ENCODE measurements around the gene FCN3.
A peak's percentile ranks its signal among the peaks of the same experiment; 100 is the strongest.

FCN3 gene

DNA sequence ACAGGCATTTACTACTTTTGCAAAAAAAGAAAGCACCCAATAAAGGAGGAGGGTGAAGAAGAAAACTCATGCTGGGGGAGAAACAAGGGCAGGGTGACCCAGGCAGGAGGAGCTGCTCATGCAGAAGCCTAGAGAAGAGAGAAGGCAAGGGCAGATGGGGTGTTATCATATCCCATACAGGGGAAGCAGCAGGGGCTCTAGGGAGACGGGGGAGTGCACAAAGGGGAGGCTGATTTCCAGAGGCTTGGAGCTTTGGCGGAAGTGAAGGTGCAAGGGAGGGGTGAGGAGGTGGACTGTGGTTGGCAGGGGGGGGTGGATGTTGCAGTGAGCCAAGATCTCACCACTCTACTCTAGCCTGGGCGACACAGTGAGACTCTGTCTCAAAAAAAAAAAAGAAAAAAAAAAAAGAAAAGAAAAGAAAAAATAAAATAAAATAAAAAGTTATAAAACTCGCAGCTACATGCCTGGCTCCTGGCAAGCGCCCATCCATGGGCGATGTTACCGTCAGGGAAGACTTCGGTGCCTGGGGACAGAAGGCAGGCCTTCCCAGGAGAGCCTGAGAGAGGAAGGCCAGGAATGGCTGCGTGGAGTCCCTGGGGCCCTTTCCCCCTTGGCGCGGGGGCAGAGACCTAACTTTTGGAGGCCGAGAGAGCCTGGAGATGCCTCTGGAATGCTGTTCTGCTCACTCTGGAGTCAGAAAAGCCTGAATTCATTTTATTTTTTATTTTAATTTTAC, 3.3 kb upstream of the FCN3 start:
- TF ChIP-seq, protein P1, sequence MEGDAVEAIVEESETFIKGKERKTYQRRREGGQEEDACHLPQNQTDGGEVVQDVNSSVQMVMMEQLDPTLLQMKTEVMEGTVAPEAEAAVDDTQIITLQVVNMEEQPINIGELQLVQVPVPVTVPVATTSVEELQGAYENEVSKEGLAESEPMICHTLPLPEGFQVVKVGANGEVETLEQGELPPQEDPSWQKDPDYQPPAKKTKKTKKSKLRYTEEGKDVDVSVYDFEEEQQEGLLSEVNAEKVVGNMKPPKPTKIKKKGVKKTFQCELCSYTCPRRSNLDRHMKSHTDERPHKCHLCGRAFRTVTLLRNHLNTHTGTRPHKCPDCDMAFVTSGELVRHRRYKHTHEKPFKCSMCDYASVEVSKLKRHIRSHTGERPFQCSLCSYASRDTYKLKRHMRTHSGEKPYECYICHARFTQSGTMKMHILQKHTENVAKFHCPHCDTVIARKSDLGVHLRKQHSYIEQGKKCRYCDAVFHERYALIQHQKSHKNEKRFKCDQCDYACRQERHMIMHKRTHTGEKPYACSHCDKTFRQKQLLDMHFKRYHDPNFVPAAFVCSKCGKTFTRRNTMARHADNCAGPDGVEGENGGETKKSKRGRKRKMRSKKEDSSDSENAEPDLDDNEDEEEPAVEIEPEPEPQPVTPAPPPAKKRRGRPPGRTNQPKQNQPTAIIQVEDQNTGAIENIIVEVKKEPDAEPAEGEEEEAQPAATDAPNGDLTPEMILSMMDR (IDR thresholded peaks at IDR 0.05; ENCODE audit: control insufficient read depth, extremely low read depth, insufficient read depth), result no peak
- no peak overlapping the region for H3K4me3 ChIP-seq (ENCODE audit: low read depth, low read length)
- DNase-seq (ENCODE audit: low read depth), result no peak

DNA sequence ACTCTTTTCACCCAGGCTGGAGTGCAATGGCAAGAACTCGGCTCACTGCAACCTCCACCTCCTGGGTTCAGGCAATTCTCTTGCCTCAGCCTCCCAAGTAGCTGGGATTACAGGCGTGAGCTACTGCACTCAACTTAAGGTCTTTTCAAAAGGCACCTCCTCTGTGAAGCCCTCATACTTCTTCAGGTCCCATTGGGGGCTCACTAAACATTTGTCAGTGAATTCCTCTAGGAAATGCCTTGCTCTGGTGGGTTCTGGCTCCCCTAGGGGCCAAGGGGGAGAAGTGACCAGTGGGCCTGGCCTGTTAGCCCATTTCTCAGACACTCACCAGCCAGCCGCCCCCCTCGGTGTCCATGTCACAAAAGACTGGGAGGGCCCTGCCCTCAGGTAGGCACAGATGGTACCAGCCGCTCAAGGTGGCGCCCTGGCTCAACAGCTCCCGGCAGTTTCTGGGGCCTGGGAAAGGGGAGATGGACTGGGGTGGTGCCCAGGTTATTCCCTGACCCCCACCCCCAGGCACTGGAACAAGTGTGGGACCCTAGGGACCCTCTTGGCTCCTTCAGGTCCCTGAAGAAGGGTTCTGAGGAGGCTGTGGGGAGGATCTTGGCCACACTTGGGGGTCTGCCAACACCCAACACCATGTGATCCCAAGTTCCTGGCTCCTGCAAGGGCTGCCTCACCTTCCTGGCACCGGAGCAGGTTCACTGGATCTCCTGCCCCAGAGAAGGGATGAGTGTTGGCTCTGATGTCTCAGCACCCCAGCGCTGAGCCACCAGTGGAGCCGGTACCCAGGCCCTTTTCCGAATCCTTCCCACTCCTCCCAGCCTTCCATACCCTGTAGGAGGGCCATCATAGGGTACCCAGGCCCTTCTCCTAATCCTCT, 1.6 kb downstream of the FCN3 start:
- no peak for DNase-seq (ENCODE audit: low read depth)
- H3K4me3 ChIP-seq (ENCODE audit: low read depth, low read length), result no peak overlapping the region
- TF ChIP-seq, protein P1 (IDR thresholded peaks at IDR 0.05; ENCODE audit: control insufficient read depth, extremely low read depth, insufficient read depth), result peak; percentile 7; the same call in 1 of the 2 replicates

DNA sequence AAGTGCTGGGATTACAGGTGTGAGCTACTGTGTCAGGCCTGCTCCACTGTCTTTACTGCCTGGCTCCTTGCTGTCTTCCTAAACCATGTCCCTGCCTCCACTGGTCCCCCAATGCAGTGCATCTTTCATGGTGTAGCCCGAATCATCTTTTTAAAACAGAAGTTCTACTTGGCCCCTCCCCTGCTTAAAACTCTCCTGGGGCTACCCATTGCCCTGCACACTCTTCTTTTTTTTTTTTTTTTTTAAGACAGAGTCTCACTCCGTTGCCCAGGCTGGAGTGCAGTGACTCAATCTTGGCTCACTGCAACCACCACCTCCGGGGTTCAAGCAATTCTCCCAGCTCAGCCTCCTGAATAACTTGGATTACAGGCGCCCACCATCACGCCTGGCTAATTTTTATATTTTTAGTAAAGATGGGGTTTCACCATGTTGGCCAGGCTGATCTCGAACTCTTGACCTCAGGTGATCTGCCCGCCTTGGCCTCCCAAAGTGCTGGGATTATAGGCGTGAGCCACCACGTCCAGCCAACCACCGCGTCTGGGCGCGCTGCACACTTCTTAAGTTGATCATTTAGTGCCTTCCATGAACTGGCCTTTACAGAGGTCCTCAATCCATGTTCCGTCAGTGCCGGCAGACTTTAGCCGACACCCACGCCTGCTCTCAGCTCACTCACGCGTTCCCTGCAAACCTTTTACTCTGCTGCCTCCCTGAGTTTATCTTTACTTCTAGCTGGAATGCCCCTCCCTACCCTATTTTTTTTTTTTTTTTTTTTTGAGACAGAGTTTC, 2.4 kb downstream of the FCN3 start:
- TF ChIP-seq, protein P1 (IDR thresholded peaks at IDR 0.05; ENCODE audit: control insufficient read depth, extremely low read depth, insufficient read depth), result no peak
- H3K4me3 ChIP-seq (ENCODE audit: low read depth, low read length), result no peak overlapping the region
- no peak for DNase-seq (ENCODE audit: low read depth)

DNA sequence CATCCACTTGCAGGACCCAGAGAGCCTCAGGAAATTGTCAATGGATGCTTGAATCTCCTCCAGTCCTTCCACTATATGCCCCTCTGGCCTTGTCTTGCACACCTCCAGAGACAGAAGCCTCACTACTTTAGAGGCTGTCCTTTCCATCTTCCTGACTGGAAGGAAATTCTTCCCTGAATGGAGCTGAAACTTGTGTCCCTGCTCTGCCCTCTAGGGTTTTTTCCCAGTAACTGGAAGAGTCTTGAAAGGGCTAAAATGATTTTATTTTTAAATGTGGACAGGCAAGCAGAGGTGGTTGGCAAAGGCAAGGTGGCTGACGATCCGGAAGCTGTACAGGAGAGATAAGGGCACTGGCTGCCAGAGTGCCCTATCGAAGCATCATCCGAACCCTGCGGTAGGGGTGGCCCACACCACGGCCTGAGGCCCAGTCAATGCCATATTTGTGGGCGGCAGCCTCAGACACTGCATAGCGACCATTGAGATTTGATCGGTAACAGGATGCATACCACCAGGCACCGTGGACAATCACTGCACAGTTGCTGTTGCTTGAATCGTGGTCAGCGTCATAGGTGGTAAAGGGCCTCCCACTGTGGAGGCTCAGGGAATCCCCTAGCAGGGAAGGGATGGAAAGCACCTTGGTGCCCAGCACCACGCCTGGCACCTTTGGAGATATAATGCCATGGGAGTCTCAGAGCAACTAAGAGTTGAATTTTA, 5.6 kb downstream of the FCN3 start:
- no peak overlapping the region for H3K4me3 ChIP-seq (ENCODE audit: low read depth, low read length)
- TF ChIP-seq, protein P1 (IDR thresholded peaks at IDR 0.05; ENCODE audit: control insufficient read depth, extremely low read depth, insufficient read depth), result no peak
- DNase-seq (ENCODE audit: low read depth), result no peak

DNA sequence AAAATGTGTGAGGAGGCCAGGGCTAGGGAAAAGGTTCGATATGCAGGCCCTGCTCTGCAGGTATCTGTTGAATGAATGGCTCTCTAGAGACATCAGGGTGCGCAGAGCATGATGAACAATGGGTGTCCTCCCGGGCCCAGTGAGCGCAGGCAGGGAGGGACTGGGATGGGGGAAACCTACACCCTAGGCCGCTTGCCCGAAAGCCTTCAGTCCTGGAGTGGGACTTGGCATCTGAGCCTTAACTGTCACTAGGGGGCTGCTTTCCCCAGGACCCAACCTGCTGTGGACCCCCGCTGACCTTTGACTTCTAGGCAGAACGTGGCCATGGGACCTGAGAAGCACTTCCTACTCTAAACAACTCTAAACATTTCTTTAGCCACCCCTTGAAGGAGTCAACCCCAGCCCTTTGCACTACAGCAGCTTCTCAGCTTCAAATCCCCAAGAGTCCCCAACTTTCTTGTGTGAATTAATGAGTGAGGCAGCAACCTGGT, 7.4 kb downstream of the FCN3 start:
- H3K4me3 ChIP-seq (ENCODE audit: low read depth, low read length), result peak overlapping the region; percentile 56
- TF ChIP-seq, protein P1 (IDR thresholded peaks at IDR 0.05; ENCODE audit: control insufficient read depth, extremely low read depth, insufficient read depth), result no peak
- no peak for DNase-seq (ENCODE audit: low read depth)
